K562 (cell line): ENCODE data around the gene EIF2S3B. TPM values are rescaled to one million over a fixed set of nuclear protein-coding genes. Genes with fewer than 3 reads are reported as not detected.

Source experiments
- ATAC-seq: fragments of 200-7000 bp; cut with Tn5 transposase; 3 replicates; pipeline ENCODE4 v1.9.1; 2020; ENCODE audit warnings: moderate library complexity
- BruUV-seq: library from RNA; stranded (reverse); fragments of 400-500 nt; replicated peaks from 2 replicates; lab custom pipeline; 2021; lab: Mats Ljungman, UMichigan
- CTCF ChIA-PET: fragments of 300-600 bp; formaldehyde crosslinking; extraction: SDS; loops from one replicate; lab custom pipeline; 2021; ENCODE audit warnings: low intra/inter-chr PET ratio; lab: Yijun Ruan, JAX
- POLR2A ChIA-PET: fragments of 300-600, 350-650 bp; sonication (Branson Sonifier 250); formaldehyde crosslinking; extraction: SDS; loops from one replicate; lab custom pipeline; 2021; ENCODE audit warnings: antibody characterized with exemption, inconsistent platforms; lab: Yijun Ruan, JAX
- DNase-seq, 4 experiments: peaks; one replicate each; pipeline versions ENCODE4 v3.0.0 to v3.0.0-alpha.2; 2011 to 2018; ENCODE audit warnings: low spot score in 3 of 4, mixed read lengths in 3 of 4; ENCODE audit errors: extremely low read depth in 1 of 4
- FAIRE-seq: peaks from 2 replicates; lab custom pipeline; 2011; peaks lifted over from hg19 to GRCh38; lab: Jason Lieb, UNC
- H2AFZ ChIP-seq: 2 replicates; pipeline ENCODE4 v1.6.0; 2011; ENCODE audit warnings: low read depth, low read length, control low read depth, inconsistent platforms
- H3K27ac ChIP-seq: fragments of 200-600 bp; 3 replicates; pipeline ENCODE4 v1.8.0; 2011; ENCODE audit warnings: low read depth, mild to moderate bottlenecking, control low read depth, inconsistent platforms, low read length, moderate library complexity, mixed read lengths; ENCODE audit errors: extremely low read depth
- H3K27me3 ChIP-seq, 2 experiments: fragments of 300-600 bp in 1 of 2; 2 replicates in 1 of 2; 3 replicates in 1 of 2; pipeline versions ENCODE4 v1.6.0 to v1.8.0; 2011; ENCODE audit warnings: inconsistent platforms in 2 of 2, low read length in 2 of 2, mild to moderate bottlenecking in 1 of 2, mixed read lengths in 1 of 2, moderate library complexity in 1 of 2; ENCODE audit not compliant: control insufficient read depth in 2 of 2, insufficient read depth in 2 of 2
- H3K36me3 ChIP-seq: fragments of 300-600 bp; 3 replicates; pipeline ENCODE4 v1.8.0; 2011; ENCODE audit warnings: mild to moderate bottlenecking, low read length, inconsistent platforms; ENCODE audit not compliant: control insufficient read depth, insufficient read depth
- H3K4me1 ChIP-seq, 2 experiments: fragments of 200-600 bp in 1 of 2; replicated peaks in 1 of 2; 2 replicates in 1 of 2; 3 replicates in 1 of 2; pipeline versions ENCODE4 v1.5.1 to v1.8.0; 2011; ENCODE audit warnings: inconsistent platforms in 2 of 2, low read length in 2 of 2, mild to moderate bottlenecking in 1 of 2, mixed read lengths in 1 of 2, moderate library complexity in 1 of 2; ENCODE audit not compliant: control insufficient read depth in 2 of 2, insufficient read depth in 2 of 2
- H3K4me2 ChIP-seq: 2 replicates; pipeline ENCODE4 v1.6.1; 2011; ENCODE audit warnings: low read length, control low read depth, inconsistent platforms, mixed read lengths; ENCODE audit not compliant: insufficient read depth
- H3K4me3 ChIP-seq: fragments of 200-600 bp; sonication (generic), shearing (Covaris generic); 2 replicates; pipeline ENCODE4 v1.5.1; 2016; ENCODE audit warnings: control low read depth, inconsistent platforms
- H3K79me2 ChIP-seq: fragments of 200-600 bp; 3 replicates; pipeline ENCODE4 v1.8.0; 2011; ENCODE audit warnings: low read length, inconsistent platforms; ENCODE audit not compliant: control insufficient read depth, insufficient read depth
- H3K9ac ChIP-seq, 2 experiments: 2 replicates each; pipeline versions ENCODE4 v1.6.0 to v1.6.1; 2011; ENCODE audit warnings: low read depth in 2 of 2, low read length in 2 of 2, control low read depth in 1 of 2, inconsistent platforms in 1 of 2, mild to moderate bottlenecking in 1 of 2, mixed read lengths in 1 of 2; ENCODE audit not compliant: insufficient read depth in 1 of 2
- H3K9me1 ChIP-seq: one replicate; pipeline ENCODE4 v1.6.0; 2011; ENCODE audit warnings: inconsistent platforms, mild to moderate bottlenecking, low read length, moderate library complexity; ENCODE audit not compliant: control insufficient read depth, insufficient read depth
- H3K9me3 ChIP-seq: replicated peaks from 2 replicates; pipeline ENCODE4 v1.5.1; 2011; ENCODE audit warnings: low read depth, low read length, inconsistent platforms; ENCODE audit not compliant: control insufficient read depth, insufficient read depth
- H4K20me1 ChIP-seq: replicated peaks from 2 replicates; pipeline ENCODE4 v1.6.1; 2011; ENCODE audit warnings: low read length, inconsistent platforms, mixed read lengths; ENCODE audit not compliant: control insufficient read depth, insufficient read depth
- ARNT ChIP-seq, 2 experiments: fragments of 450-650 bp; IDR thresholded peaks; 2 replicates each; pipeline ENCODE4 v1.6.1; 2016; ENCODE audit warnings: mild to moderate bottlenecking in 1 of 2
- FOXK2 ChIP-seq, 2 experiments: fragments of 450-650 bp; IDR thresholded peaks in 1 of 2; conservative IDR thresholded peaks in 1 of 2; 2 replicates each; pipeline ENCODE4 v1.6.1; 2016; ENCODE audit warnings: low read depth in 2 of 2, mild to moderate bottlenecking in 1 of 2
- SAFB ChIP-seq: fragments of 200-400 bp; formaldehyde crosslinking; IDR thresholded peaks from 2 replicates; pipeline ENCODE4 v1.6.1; 2017; ENCODE audit warnings: low read depth, low read length, borderline replicate concordance
- WGBS: fragments of 100-300 bp; shearing (Covaris generic); methylation state at CpG from one replicate; pipeline ENCODE4 v1.1.6; 2016; ENCODE audit warnings: low coverage, mixed read lengths; ENCODE audit not compliant: insufficient coverage; ENCODE audit errors: missing lambda C conversion rate; 5-methylcytosine and 5-hydroxymethylcytosine counted together
- in situ Hi-C: fragments of 300-500 bp; cut with MboI; formaldehyde crosslinking; loops from 4 replicates; pipeline ENCODE4 v1.15.0; 2018; ENCODE audit warnings: inconsistent platforms, mixed read lengths
- intact Hi-C: fragments of 100-400 bp; cut with micrococcal nuclease; formaldehyde crosslinking; loops from 2 replicates; pipeline ENCODE4 v1.14.2; 2022
- polyA plus RNA-seq, 8 experiments: library from polyadenylated mRNA; depleted of rRNA in 4 of 8; stranded (reverse) in 5 of 8; unstranded in 3 of 8; fragments of >200 nt; fragmentation: Nextera tagmentation in 2 of 8; fragmentation: Illumina TruSeq in 1 of 8; extraction: Ambion mirVana in 2 of 8; extraction: Trizol in 1 of 8; gene quantifications; 2 replicates each; pipeline versions ENCODE4 v1.2.1 to v1.2.3, GENCODE V29; 2011 to 2014; ENCODE audit warnings: inconsistent platforms in 1 of 8, missing spikeins in 1 of 8
- total RNA-seq, 7 experiments: library from RNA; depleted of rRNA in 6 of 7; stranded (reverse); fragments of >200 nt in 6 of 7; fragmentation: Illumina TruSeq in 2 of 7; extraction: Trizol in 2 of 7; gene quantifications; 2 replicates each; pipeline versions ENCODE4 v1.2.1 to v1.2.3, GENCODE V29; 2011 to 2021; ENCODE audit warnings: low replicate concordance in 1 of 7
- TF ChIP-seq, protein P1 (sequence below): sonication (generic); formaldehyde crosslinking; IDR thresholded peaks from 2 replicates; pipeline ENCODE4 v1.8.1; 2023; ENCODE audit warnings: mild to moderate bottlenecking, missing genetic modification reagents

EIF2S3B gene
- total and polyA plus RNA-seq, 9 of the 15 experiments (the other 6 are each of a cell fraction or from before 2014, with no cell fraction given) = 0.45 to 5.1 (median 2.0) TPM

DNA sequence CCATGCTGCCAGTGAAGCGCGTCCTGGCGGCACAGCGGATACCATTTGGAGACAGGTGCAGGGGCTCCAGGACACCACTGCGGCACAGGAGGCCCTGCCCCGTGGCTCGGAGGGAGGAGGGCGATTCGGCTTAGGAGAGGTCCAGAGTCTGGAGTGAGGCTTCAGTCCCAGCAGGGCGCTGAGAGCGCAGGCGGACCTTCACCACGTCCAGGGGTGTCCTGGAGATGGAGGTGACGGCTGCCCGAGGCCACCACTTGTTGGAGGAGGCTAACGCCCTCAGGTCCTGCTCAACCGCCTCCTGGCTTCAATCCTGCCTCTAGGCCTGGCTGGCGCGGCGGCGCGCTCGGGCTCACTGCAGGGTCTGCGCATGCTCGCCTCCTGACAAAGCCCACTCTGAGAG lies 45.7 kb downstream of the EIF2S3B start:
- POLR2A ChIA-PET = no interaction called here
- CTCF ChIA-PET = interaction anchor here (0.6 kb wide), 1 partner anchor 1568 kb away, joined by 3 read pairs; no protein-coding TSS in a partner anchor
- H3K27me3 ChIP-seq = no peaks in the 10 kb centered on the region
- no peaks in the 10 kb centered on the region for H4K20me1 ChIP-seq
- no peaks in the 10 kb centered on the region for H3K79me2 ChIP-seq
- H3K9ac ChIP-seq = no peak overlapping the region
- peaks cover 0 to 5% of the 10 kb centered on the region in 2 experiments; a peak in 1 of 5 replicates for H3K4me1 ChIP-seq
- WGBS = 75% methylated on average over 9 of the region's 25 CpGs
- no peak for DNase-seq
- H3K27ac ChIP-seq = no peak overlapping the region
- H2AFZ ChIP-seq = no peak overlapping the region
- H3K4me2 ChIP-seq = no peak overlapping the region
- TF ChIP-seq, protein P1, sequence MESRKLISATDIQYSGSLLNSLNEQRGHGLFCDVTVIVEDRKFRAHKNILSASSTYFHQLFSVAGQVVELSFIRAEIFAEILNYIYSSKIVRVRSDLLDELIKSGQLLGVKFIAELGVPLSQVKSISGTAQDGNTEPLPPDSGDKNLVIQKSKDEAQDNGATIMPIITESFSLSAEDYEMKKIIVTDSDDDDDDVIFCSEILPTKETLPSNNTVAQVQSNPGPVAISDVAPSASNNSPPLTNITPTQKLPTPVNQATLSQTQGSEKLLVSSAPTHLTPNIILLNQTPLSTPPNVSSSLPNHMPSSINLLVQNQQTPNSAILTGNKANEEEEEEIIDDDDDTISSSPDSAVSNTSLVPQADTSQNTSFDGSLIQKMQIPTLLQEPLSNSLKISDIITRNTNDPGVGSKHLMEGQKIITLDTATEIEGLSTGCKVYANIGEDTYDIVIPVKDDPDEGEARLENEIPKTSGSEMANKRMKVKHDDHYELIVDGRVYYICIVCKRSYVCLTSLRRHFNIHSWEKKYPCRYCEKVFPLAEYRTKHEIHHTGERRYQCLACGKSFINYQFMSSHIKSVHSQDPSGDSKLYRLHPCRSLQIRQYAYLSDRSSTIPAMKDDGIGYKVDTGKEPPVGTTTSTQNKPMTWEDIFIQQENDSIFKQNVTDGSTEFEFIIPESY (CRISPR knock-in tag) = peak; percentile 55; the same call in 1 of the 2 replicates
- TF ChIP-seq FOXK2 (conservative IDR thresholded peaks at IDR 0.05 in 1 of 2, IDR thresholded peaks at IDR 0.05 in 1 of 2; ENCODE audit: low read depth in 2 of 2) (no peak), ARNT (IDR thresholded peaks at IDR 0.05) (no peak), SAFB (no peak)
- H3K4me3 ChIP-seq = no peak overlapping the region
- no peaks in the 10 kb centered on the region for H3K9me3 ChIP-seq
- no peaks in the 10 kb centered on the region for H3K36me3 ChIP-seq
- intact Hi-C loops = no loop called here
- H3K9me1 ChIP-seq = no peaks in the 10 kb centered on the region
- FAIRE-seq = no peak
- ATAC-seq = no peak
- no TSS peak for BruUV-seq
- in situ Hi-C loops = no loop called here
